ENCODE measurements around the gene PSMD9. TPM values are rescaled to one million over a fixed set of nuclear protein-coding genes. Genes with fewer than 3 reads are reported as not detected.
"Not testable (repeated sequence)": the region's sequence is repeated elsewhere in the genome, so short reads cannot be mapped to it uniquely, and the experiment has no call there.

PSMD9 gene
- total RNA-seq, 2 experiments from 2014 or later: 62.3 to 70.6 TPM

GRCh38 chr12:121858318-121858661 is 30.3 kb upstream of the PSMD9 start:
- Mint-ChIP-seq H3K27me3 (ENCODE audit: low read depth) (no peaks in the 10 kb centered on the region), H3K4me1 (ENCODE audit: low read depth) (peaks cover 4% of the 10 kb centered on the region), H3K9me3 (ENCODE audit: insufficient read depth) (no peaks in the 10 kb centered on the region), H3K4me3 (no peak overlapping the region), H3K36me3 (ENCODE audit: low read depth) (no peaks in the 10 kb centered on the region), H3K27ac (no peak overlapping the region)
- no peak for ATAC-seq
- POLR2A ChIA-PET: no interaction called here
- CTCF ChIA-PET: no interaction called here
- no peak for DNase-seq

DNA sequence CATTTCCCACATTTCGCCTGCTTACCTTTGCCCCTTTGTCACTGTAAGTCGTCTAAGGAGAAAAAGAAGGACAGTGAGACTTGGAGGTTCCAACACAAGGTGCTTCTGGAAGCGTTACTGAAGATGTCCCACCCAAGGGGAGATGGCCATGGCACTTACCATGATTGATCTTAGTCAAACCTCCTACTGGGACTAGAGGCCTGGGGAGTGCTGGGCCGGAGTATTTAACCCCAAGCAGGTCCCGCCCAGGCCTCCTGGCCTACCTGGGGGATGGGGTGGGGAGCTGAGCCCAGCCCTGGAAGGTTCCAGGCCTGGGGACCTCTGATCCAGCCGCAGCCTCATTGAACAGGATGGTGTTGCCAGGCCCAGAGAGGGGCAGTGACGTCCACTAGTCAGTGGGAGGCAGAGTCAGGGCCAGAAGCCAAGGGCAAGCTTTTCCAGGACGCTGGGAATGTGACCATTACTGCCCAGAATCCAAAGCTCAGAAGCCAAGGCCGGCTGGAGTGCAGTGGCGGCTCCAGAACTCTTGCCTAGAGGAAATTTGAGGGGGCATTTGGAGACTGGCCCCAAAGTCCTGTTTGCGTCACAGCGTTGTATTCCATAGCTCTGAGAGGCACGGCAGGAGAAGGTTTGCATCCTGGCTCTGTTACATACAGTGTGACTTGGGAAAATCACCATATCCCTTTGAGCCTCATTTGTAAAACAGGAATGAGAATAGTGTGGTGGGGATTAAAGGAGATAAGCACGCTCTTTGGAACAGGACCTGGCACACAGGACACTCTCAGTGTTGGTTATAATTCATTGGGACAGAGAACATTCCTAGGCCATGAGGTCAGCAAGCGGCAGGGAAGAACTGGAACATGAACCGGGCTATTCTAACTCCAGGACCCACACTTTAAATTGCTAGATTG is 29.7 kb upstream of the PSMD9 start, which contains the start of gene HPD:
Gene HPD, minus strand, starts transcription at position 198 of the 911 bp plus-strand sequence. Its CDS starts 36 bp downstream, at position 162.
- Mint-ChIP-seq H3K4me1 (ENCODE audit: low read depth) (peaks cover 4% of the 10 kb centered on the region), H3K4me3 (no peak within 1 kb of the TSS), H3K9me3 (ENCODE audit: insufficient read depth) (no peaks in the 10 kb centered on the region), H3K27me3 (ENCODE audit: low read depth) (no peaks in the 10 kb centered on the region), H3K27ac (no peak within 1 kb of the TSS), H3K36me3 (ENCODE audit: low read depth) (no peaks in the 10 kb centered on the region)
- ATAC-seq (no peak), DNase-seq (no peak)
- CTCF ChIA-PET: no interaction called here
- POLR2A ChIA-PET: no interaction called here

DNA sequence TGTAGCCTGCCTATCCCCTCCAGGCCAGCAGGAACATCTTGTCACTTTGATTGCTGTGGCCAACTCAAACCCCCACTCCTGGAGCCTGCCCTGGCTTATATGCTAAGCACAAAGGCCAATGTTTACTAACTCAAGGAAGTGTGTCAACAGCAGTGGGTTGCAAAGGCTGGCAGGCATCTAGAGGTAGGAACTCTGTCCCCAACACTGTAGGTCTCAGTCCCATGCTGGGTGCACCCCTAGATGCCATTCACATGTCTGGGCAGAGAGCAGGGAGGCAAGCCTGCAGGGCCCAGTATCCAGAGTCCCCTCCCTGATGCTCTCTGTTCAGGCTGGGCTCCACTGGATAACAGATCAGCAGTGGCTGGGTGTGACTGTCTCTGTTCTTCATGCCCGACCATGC is 28.3 kb upstream of the PSMD9 start:
- Mint-ChIP-seq H3K4me1 (ENCODE audit: low read depth) (peaks cover 4% of the 10 kb centered on the region), H3K9me3 (ENCODE audit: insufficient read depth) (no peaks in the 10 kb centered on the region), H3K36me3 (ENCODE audit: low read depth) (no peaks in the 10 kb centered on the region), H3K27ac (no peak overlapping the region), H3K27me3 (ENCODE audit: low read depth) (no peaks in the 10 kb centered on the region), H3K4me3 (no peak overlapping the region)
- ChIA-PET POLR2A (no interaction called here), CTCF (interaction anchor here (2.8 kb wide), 1 partner anchor 66 kb away, joined by 11 read pairs; the partner anchor contains the start of gene RHOF)
- DNase-seq: no peak
- no peak for ATAC-seq

DNA sequence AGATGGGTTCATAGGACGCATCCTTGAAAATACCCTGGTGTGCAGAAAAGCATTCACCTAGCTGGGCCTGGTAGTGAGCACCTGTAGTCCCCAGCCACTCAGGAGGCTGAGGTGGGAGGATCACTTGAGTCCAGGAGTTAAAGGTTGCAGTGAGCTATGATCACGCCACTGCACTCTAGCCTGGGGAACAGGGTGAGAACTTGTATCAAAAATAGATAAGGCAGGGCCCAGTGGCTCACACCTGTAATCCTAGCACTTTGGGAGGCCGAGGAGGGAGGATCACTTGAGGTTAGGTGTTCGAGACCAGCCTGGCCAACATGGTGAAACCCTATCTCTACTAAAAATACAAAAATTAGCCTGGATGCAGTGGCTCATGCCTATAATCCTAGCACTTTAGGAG is 27.9 kb upstream of the PSMD9 start:
- POLR2A ChIA-PET: not testable (repeated sequence)
- CTCF ChIA-PET: interaction anchor here (1.4 to 2.8 kb wide), 2 partner anchors 28 to 66 kb away, joined by 3 to 11 read pairs; partner anchors contain the start of genes PSMD9 and RHOF

GRCh38 chr12:121861636-121862254 is 26.8 kb upstream of the PSMD9 start:
- CTCF ChIA-PET: interaction anchor here (0.7 to 2.8 kb wide), 4 partner anchors 22 to 68 kb away, joined by 3 to 11 read pairs (median 3); partner anchors contain the start of genes PSMD9 and RHOF
- ATAC-seq (no peak), DNase-seq (no peak)
- no peak overlapping the region for H3K4me3 Mint-ChIP-seq
- no peaks in the 10 kb centered on the region for H3K27me3 Mint-ChIP-seq (ENCODE audit: low read depth)
- no peaks in the 10 kb centered on the region for H3K36me3 Mint-ChIP-seq (ENCODE audit: low read depth)
- H3K4me1 Mint-ChIP-seq (ENCODE audit: low read depth): no peaks in the 10 kb centered on the region
- no peaks in the 10 kb centered on the region for H3K9me3 Mint-ChIP-seq (ENCODE audit: insufficient read depth)
- POLR2A ChIA-PET: interaction anchor here (0.6 kb wide), 1 partner anchor 52 kb away, joined by 3 read pairs; no protein-coding TSS in a partner anchor
- H3K27ac Mint-ChIP-seq: no peak overlapping the region

More for the DNA sequence above, 27.9 kb upstream of the PSMD9 start:
- not testable (repeated sequence) for H3K27ac Mint-ChIP-seq; H3K36me3 Mint-ChIP-seq (ENCODE audit: low read depth); H3K27me3 Mint-ChIP-seq (ENCODE audit: low read depth); H3K9me3 Mint-ChIP-seq (ENCODE audit: insufficient read depth); ATAC-seq; H3K4me3 Mint-ChIP-seq; H3K4me1 Mint-ChIP-seq (ENCODE audit: low read depth); DNase-seq

DNA sequence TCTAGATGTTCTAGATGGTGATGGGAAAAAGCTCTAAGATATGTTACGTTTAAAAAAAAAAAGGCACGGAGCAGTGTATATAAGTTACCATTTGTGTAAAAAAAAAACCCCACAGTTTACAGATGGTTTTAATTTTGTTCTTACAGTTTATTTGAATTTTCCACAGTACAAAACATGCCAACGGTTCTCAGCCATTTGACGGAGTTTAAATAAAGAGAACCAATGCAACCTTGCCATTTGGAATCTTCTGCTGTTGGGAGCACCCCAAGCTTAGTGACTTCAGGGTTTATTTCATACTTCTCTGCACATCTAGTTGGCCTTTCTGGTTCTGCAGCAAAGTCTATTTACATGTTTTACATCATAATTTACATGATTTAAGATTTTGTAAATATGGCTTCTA is 22.3 kb upstream of the PSMD9 start:
- ATAC-seq (no peak), DNase-seq (no peak)
- H3K27me3 Mint-ChIP-seq (ENCODE audit: low read depth): no peaks in the 10 kb centered on the region
- H3K4me3 Mint-ChIP-seq: no peak overlapping the region
- H3K9me3 Mint-ChIP-seq (ENCODE audit: insufficient read depth): no peaks in the 10 kb centered on the region
- H3K4me1 Mint-ChIP-seq (ENCODE audit: low read depth): no peaks in the 10 kb centered on the region
- H3K27ac Mint-ChIP-seq: no peak overlapping the region
- ChIA-PET POLR2A (no interaction called here), CTCF (interaction anchor here (1.1 kb wide), 1 partner anchor 72 kb away, joined by 3 read pairs; no protein-coding TSS in a partner anchor)
- H3K36me3 Mint-ChIP-seq (ENCODE audit: low read depth): no peaks in the 10 kb centered on the region

- H3K4me3 Mint-ChIP-seq; H3K9me3 Mint-ChIP-seq (ENCODE audit: insufficient read depth); H3K27ac Mint-ChIP-seq; POLR2A ChIA-PET; DNase-seq; ATAC-seq; H3K27me3 Mint-ChIP-seq (ENCODE audit: low read depth); H3K4me1 Mint-ChIP-seq (ENCODE audit: low read depth); H3K36me3 Mint-ChIP-seq (ENCODE audit: low read depth): not testable (repeated sequence)
- CTCF ChIA-PET: interaction anchor here (1.0 kb wide), 1 partner anchor 14 kb away, joined by 3 read pairs; no protein-coding TSS in a partner anchor
These were observed 19.4 kb upstream of the PSMD9 start for GRCh38 chr12:121869229-121869628.

GRCh38 chr12:121871467-121871866 is 17.1 kb upstream of the PSMD9 start:
- Mint-ChIP-seq H3K4me1 (ENCODE audit: low read depth) (no peaks in the 10 kb centered on the region), H3K4me3 (no peak overlapping the region), H3K27ac (no peak overlapping the region), H3K27me3 (ENCODE audit: low read depth) (no peaks in the 10 kb centered on the region), H3K36me3 (ENCODE audit: low read depth) (no peaks in the 10 kb centered on the region), H3K9me3 (ENCODE audit: insufficient read depth) (no peaks in the 10 kb centered on the region)
- CTCF ChIA-PET: interaction anchor here (1.2 kb wide), 1 partner anchor 16 kb away, joined by 4 read pairs; no protein-coding TSS in a partner anchor
- DNase-seq (no peak), ATAC-seq (no peak)
- POLR2A ChIA-PET: no interaction called here

- no peak for ATAC-seq
- Mint-ChIP-seq H3K36me3 (ENCODE audit: low read depth) (no peaks in the 10 kb centered on the region), H3K4me3 (no peak overlapping the region), H3K27ac (no peak overlapping the region), H3K9me3 (ENCODE audit: insufficient read depth) (no peaks in the 10 kb centered on the region), H3K27me3 (ENCODE audit: low read depth) (no peaks in the 10 kb centered on the region), H3K4me1 (ENCODE audit: low read depth) (no peaks in the 10 kb centered on the region)
- ChIA-PET POLR2A (no interaction called here), CTCF (no interaction called here)
- DNase-seq: no peak
These were observed 15.9 kb upstream of the PSMD9 start for GRCh38 chr12:121872546-121873215.

DNA sequence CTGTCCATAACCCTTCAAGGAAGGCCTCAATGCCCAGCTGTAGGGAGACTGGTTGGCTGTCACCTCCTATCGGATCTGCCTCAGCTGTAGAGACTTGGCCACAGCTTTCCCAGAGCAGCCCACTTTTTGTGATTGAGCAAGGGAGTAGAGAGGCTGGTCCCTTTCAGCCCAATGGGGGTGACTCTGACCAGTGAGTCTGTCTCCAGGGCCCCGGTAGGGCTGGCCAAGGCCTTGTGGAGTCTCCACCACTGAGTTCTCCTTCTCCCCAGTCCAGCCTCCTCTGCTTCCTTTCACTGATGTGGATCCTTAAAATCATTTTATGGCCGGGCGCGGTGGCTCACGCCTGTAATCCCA is 15.4 kb upstream of the PSMD9 start:
- DNase-seq (no peak), ATAC-seq (no peak)
- Mint-ChIP-seq H3K9me3 (ENCODE audit: insufficient read depth) (no peaks in the 10 kb centered on the region), H3K4me3 (no peak overlapping the region), H3K36me3 (ENCODE audit: low read depth) (no peaks in the 10 kb centered on the region), H3K27me3 (ENCODE audit: low read depth) (no peaks in the 10 kb centered on the region), H3K4me1 (ENCODE audit: low read depth) (no peaks in the 10 kb centered on the region), H3K27ac (no peak overlapping the region)
- ChIA-PET POLR2A (no interaction called here), CTCF (no interaction called here)

DNA sequence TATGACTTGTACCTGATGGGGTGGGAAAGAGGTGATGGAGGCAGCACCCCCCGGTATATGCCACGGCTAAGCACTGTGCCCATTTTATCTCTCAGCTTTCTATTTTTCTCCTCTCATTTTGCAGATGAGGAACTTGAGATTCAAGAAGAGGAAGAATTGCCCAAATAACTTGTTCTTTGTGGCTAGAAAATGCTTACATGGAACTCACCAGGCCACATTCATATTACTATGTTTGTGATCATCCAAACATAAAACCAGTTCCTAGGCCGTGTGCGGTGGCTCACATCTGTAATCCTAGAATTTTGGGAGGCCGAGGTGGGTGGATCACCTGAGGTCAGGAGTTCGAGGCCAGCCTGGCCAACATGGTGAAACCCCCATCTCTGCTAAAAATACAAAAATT is 14.5 kb upstream of the PSMD9 start:
- DNase-seq (no peak), ATAC-seq (no peak)
- CTCF ChIA-PET: no interaction called here
- Mint-ChIP-seq H3K36me3 (ENCODE audit: low read depth) (no peaks in the 10 kb centered on the region), H3K27ac (no peak overlapping the region), H3K27me3 (ENCODE audit: low read depth) (no peaks in the 10 kb centered on the region), H3K4me3 (no peak overlapping the region), H3K4me1 (ENCODE audit: low read depth) (no peaks in the 10 kb centered on the region), H3K9me3 (ENCODE audit: insufficient read depth) (no peaks in the 10 kb centered on the region)
- POLR2A ChIA-PET: interaction anchor here (0.5 kb wide), 1 partner anchor 155 kb away, joined by 3 read pairs; no protein-coding TSS in a partner anchor

DNA sequence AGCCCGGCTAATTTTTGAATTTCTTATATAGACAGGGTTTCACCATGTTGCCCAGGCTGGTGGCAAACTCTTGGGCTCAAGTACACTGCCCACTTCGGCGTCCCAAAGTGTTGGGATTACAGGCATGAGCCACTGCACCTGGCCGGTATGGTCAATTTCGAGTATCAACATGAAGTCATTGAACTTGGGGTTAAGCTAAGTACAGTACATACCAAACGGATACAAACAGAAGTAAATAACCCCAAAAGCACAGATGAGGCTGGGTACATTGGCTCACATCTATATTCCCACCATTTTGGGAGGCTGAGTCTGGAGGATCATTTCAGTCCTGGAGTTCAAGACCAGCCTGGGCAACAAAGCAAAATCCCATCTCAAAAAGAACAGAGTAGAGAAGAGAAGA is 13.0 kb upstream of the PSMD9 start:
- Mint-ChIP-seq H3K4me1 (ENCODE audit: low read depth) (no peaks in the 10 kb centered on the region), H3K27ac (no peak overlapping the region), H3K4me3 (no peak overlapping the region), H3K36me3 (ENCODE audit: low read depth) (no peaks in the 10 kb centered on the region), H3K27me3 (ENCODE audit: low read depth) (no peaks in the 10 kb centered on the region), H3K9me3 (ENCODE audit: insufficient read depth) (no peaks in the 10 kb centered on the region)
- ChIA-PET CTCF (no interaction called here), POLR2A (interaction anchor here (0.6 kb wide), 2 partner anchors 149 to 346 kb away, joined by 3 read pairs; no protein-coding TSS in a partner anchor)
- no peak for ATAC-seq
- DNase-seq: no peak

All from activated CD8-positive, alpha-beta T cell treated with anti-CD3 and anti-CD28 coated beads, Interleukin-2, amount 10 ng/mL, durations not matched to agents 7 days and 5 days (primary cell).